HCT116 (cell line): ENCODE measurements around the gene FGGY.

Experiments
- CEBPB ChIP-seq: IDR thresholded peaks from 2 replicates; pipeline ENCODE4 v1.6.1; 2012; ENCODE audit warnings: low read depth
- EZH2 ChIP-seq: fragments of 200-600 bp; sonication (generic); IDR thresholded peaks from 2 replicates; pipeline ENCODE4 v1.6.1; 2017; ENCODE audit warnings: antibody characterized with exemption, mixed run types
- EZH2phosphoT487 ChIP-seq: fragments of 200-600 bp; IDR thresholded peaks from 2 replicates; pipeline ENCODE4 v1.6.1; 2018; ENCODE audit warnings: antibody characterized with exemption, borderline replicate concordance
- MAX ChIP-seq: IDR thresholded peaks from 2 replicates; pipeline ENCODE4 v1.6.1; 2012
- POLR2A ChIP-seq: IDR thresholded peaks from 2 replicates; pipeline ENCODE4 v1.7.0; 2011; ENCODE audit warnings: borderline replicate concordance; ENCODE audit not compliant: insufficient read depth, insufficient read length; ENCODE audit errors: extremely low read depth
- POLR2AphosphoS5 ChIP-seq: IDR thresholded peaks from 2 replicates; pipeline ENCODE4 v1.6.1; 2011; ENCODE audit warnings: mild to moderate bottlenecking, low read depth, low read length, moderate library complexity
- TF ChIP-seq, protein P1 (sequence below), 3 experiments: fragments of 200-600 bp in 1 of 3; sonication (generic) in 1 of 3; IDR thresholded peaks in 2 of 3; conservative IDR thresholded peaks in 1 of 3; 2 replicates each; pipeline ENCODE4 v1.5.1; 2012 to 2017; ENCODE audit warnings: low read depth in 2 of 3, low read length in 2 of 3, antibody characterized with exemption in 1 of 3, borderline replicate concordance in 1 of 3, control low read depth in 1 of 3, mild to moderate bottlenecking in 1 of 3, mixed read lengths in 1 of 3, mixed run types in 1 of 3, moderate library complexity in 1 of 3; ENCODE audit not compliant: insufficient read depth in 1 of 3
- TF ChIP-seq, protein P2 (sequence below): IDR thresholded peaks from 2 replicates; pipeline ENCODE4 v1.6.1; 2011; ENCODE audit warnings: mild to moderate bottlenecking, low read length, moderate library complexity; ENCODE audit not compliant: insufficient replicate concordance; ENCODE audit errors: extremely low read depth

DNA sequence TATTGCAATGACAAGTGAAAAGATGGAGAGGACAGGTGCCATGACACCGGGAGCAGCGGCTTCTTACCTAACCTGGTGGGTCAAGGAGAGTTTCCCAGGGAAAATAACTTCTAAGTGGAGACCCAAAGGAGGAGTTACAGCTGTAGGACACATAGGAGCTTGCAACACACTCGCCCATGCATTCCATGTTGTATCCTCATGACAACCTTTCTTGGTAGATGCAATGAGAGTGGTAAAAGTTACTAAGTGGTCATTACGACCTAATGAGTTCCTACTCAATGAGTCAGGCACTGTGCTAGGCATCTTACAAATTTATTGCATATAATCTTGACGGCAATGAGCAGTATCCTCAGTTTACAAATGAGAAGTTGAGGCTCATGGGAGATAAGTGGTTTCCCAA is 398.4 kb downstream of the FGGY start:
- no peak for TF ChIP-seq CEBPB
- TF ChIP-seq EZH2 = no peak
- TF ChIP-seq, protein P1, sequence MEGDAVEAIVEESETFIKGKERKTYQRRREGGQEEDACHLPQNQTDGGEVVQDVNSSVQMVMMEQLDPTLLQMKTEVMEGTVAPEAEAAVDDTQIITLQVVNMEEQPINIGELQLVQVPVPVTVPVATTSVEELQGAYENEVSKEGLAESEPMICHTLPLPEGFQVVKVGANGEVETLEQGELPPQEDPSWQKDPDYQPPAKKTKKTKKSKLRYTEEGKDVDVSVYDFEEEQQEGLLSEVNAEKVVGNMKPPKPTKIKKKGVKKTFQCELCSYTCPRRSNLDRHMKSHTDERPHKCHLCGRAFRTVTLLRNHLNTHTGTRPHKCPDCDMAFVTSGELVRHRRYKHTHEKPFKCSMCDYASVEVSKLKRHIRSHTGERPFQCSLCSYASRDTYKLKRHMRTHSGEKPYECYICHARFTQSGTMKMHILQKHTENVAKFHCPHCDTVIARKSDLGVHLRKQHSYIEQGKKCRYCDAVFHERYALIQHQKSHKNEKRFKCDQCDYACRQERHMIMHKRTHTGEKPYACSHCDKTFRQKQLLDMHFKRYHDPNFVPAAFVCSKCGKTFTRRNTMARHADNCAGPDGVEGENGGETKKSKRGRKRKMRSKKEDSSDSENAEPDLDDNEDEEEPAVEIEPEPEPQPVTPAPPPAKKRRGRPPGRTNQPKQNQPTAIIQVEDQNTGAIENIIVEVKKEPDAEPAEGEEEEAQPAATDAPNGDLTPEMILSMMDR (IDR thresholded peaks at IDR 0.05 in 2 of 3, conservative IDR thresholded peaks at IDR 0.05 in 1 of 3; ENCODE audit: borderline replicate concordance in 1 of 3, insufficient read depth in 1 of 3, low read depth in 2 of 3, low read length in 2 of 3) = no peak
- TF ChIP-seq POLR2AphosphoS5 = no peak
- no peak for TF ChIP-seq EZH2phosphoT487
- no peak for TF ChIP-seq POLR2A
- TF ChIP-seq MAX = no peak
- TF ChIP-seq, protein P2, sequence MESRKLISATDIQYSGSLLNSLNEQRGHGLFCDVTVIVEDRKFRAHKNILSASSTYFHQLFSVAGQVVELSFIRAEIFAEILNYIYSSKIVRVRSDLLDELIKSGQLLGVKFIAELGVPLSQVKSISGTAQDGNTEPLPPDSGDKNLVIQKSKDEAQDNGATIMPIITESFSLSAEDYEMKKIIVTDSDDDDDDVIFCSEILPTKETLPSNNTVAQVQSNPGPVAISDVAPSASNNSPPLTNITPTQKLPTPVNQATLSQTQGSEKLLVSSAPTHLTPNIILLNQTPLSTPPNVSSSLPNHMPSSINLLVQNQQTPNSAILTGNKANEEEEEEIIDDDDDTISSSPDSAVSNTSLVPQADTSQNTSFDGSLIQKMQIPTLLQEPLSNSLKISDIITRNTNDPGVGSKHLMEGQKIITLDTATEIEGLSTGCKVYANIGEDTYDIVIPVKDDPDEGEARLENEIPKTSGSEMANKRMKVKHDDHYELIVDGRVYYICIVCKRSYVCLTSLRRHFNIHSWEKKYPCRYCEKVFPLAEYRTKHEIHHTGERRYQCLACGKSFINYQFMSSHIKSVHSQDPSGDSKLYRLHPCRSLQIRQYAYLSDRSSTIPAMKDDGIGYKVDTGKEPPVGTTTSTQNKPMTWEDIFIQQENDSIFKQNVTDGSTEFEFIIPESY = no peak
